ENCODE results near the gene PARD3B.

GRCh38 chr2:204517154-204517553, 28.1 kb upstream of the PARD3B start:
- TF ChIP-seq CTCF (conservative IDR thresholded peaks at IDR 0.05 in 1 of 2, IDR thresholded peaks at IDR 0.05 in 1 of 2; ENCODE audit: low read depth in 1 of 2, low read length in 2 of 2) (no peak), EZH2 (IDR thresholded peaks at IDR 0.05; ENCODE audit: low read length, missing control alignments) (no peak)

All from fibroblast of lung (primary cell).